Gastrocnemius medialis (tissue), 4 donors: ENCODE measurements around the gene ZSWIM7. TPM values are rescaled to one million over a fixed set of nuclear protein-coding genes. Genes with fewer than 3 reads are reported as not detected.
"Not testable (repeated sequence)": the region's sequence is repeated elsewhere in the genome, so short reads cannot be mapped to it uniquely, and the experiment has no call there.

Experiments used
- ATAC-seq, 2 donors: fragments of 150-250 bp; one replicate each; pipeline ENCODE4 v1.9.1; 2016
- DNase-seq, 2 donors: peaks; one replicate each; pipeline ENCODE4 v3.0.0-alpha.2; 2019
- H3K27ac ChIP-seq, 4 donors: fragments of 200-600 bp; sonication (generic); 1 replicate in 1 of 4; 2 replicates in 3 of 4; pipeline ENCODE4 v1.5.1; 2016 to 2018; ENCODE audit warnings: mild to moderate bottlenecking in 2 of 4, moderate library complexity in 1 of 4
- H3K27me3 ChIP-seq, 3 donors: fragments of 200-600 bp; sonication (generic) in 2 of 3; 1 replicate in 1 of 3; 2 replicates in 2 of 3; pipeline versions ENCODE4 v1.5.1 to v1.6.0; 2016 to 2019; ENCODE audit warnings: mild to moderate bottlenecking in 1 of 3, moderate library complexity in 1 of 3
- H3K36me3 ChIP-seq, 2 donors: fragments of 200-600 bp; sonication (generic) in 1 of 2; one replicate each; pipeline ENCODE4 v1.5.1; 2017 to 2018
- H3K4me1 ChIP-seq, 2 donors: fragments of 200-600 bp; sonication (generic) in 1 of 2; one replicate each; pipeline ENCODE4 v1.5.1; 2016 to 2017; ENCODE audit warnings: mild to moderate bottlenecking in 2 of 2
- H3K4me3 ChIP-seq, 4 donors: fragments of 200-600 bp; sonication (generic) in 3 of 4; 1 replicate in 1 of 4; 2 replicates in 3 of 4; pipeline ENCODE4 v1.5.1; 2016 to 2019; ENCODE audit warnings: mild to moderate bottlenecking in 2 of 4
- H3K9me3 ChIP-seq, 3 donors: fragments of 200-600 bp; sonication (generic) in 2 of 3; 1 replicate in 1 of 3; 2 replicates in 2 of 3; pipeline ENCODE4 v1.5.1; 2016 to 2019
- CTCF ChIP-seq, 5 experiments: fragments of 450-650 bp in 3 of 5; fragments of 200-600 bp in 2 of 5; sonication (generic) in 2 of 5; IDR thresholded peaks in 4 of 5; conservative IDR thresholded peaks in 1 of 5; 1 replicate in 4 of 5; 2 replicates in 1 of 5; pipeline ENCODE4 v1.5.1; 2016 to 2019; ENCODE audit warnings: antibody characterized with exemption in 5 of 5, mild to moderate bottlenecking in 3 of 5, moderate library complexity in 3 of 5
- POLR2A ChIP-seq, 2 donors: fragments of 450-650 bp; IDR thresholded peaks; one replicate each; pipeline ENCODE4 v1.6.1; 2017; ENCODE audit warnings: antibody characterized with exemption in 2 of 2, mild to moderate bottlenecking in 2 of 2, moderate library complexity in 2 of 2
- in situ Hi-C, 4 donors: fragments of 200-750 bp; cut with MboI; loops; one replicate each; pipeline versions ENCODE4 v1.15.0 to v1.8.0; 2017; ENCODE audit warnings: low sequenced_read_pairs in 4 of 4
- intact Hi-C: fragments of 100-400 bp; cut with DNase I; formaldehyde crosslinking; loops from one replicate; pipeline ENCODE4 v1.15.1; 2023; ENCODE audit warnings: low total_unique reads
- total RNA-seq, 4 donors: library from RNA; depleted of rRNA; stranded (reverse); fragments of >200 nt; gene quantifications; one replicate each; pipeline versions ENCODE4 v1.1.0 to v1.2.3, GENCODE V29; 2016

Gene ZSWIM7
- total RNA-seq, 4 donors from 2014 or later: 13.2 to 19.5 (median 19.1) TPM

- intact Hi-C loops: no loop called here
Measured at GRCh38 chr17:15943971-15944758, 55.3 kb downstream of the ZSWIM7 start.

GRCh38 chr17:15942207-15942833 lies 57.2 kb downstream of the ZSWIM7 start:
- TF ChIP-seq CTCF (IDR thresholded peaks at IDR 0.05 in 4 of 5, conservative IDR thresholded peaks at IDR 0.05 in 1 of 5) (no peak), POLR2A (IDR thresholded peaks at IDR 0.05) (no peak)
- intact Hi-C loops: no loop called here
- H3K4me1 ChIP-seq: peaks cover 0 to 14% of the 10 kb centered on the region in 2 donors
- H3K27ac ChIP-seq: no peak overlapping the region
- DNase-seq: no peak
- no peak for ATAC-seq
- peaks cover 14 to 29% (median 22%) of the 10 kb centered on the region in 3 donors for H3K27me3 ChIP-seq
- no peaks in the 10 kb centered on the region for H3K36me3 ChIP-seq
- in situ Hi-C loops: no loop called here
- H3K9me3 ChIP-seq: no peaks in the 10 kb centered on the region
- no peak overlapping the region for H3K4me3 ChIP-seq

More at GRCh38 chr17:15943971-15944758, 55.3 kb downstream of the ZSWIM7 start:
- DNase-seq (no peak), ATAC-seq (no peak)
- peak overlapping the region; percentile 52 to 66 (median 60) for H3K4me3 ChIP-seq
- no peaks in the 10 kb centered on the region for H3K9me3 ChIP-seq
- in situ Hi-C loops: no loop called here
- peaks cover 14 to 29% (median 22%) of the 10 kb centered on the region in 3 donors for H3K27me3 ChIP-seq
- no peaks in the 10 kb centered on the region for H3K36me3 ChIP-seq
- TF ChIP-seq POLR2A (IDR thresholded peaks at IDR 0.05) (no peak), CTCF (IDR thresholded peaks at IDR 0.05 in 4 of 5, conservative IDR thresholded peaks at IDR 0.05 in 1 of 5) (no peak)
- H3K4me1 ChIP-seq: peaks cover 0 to 14% of the 10 kb centered on the region in 2 donors
- no peak overlapping the region for H3K27ac ChIP-seq

DNA sequence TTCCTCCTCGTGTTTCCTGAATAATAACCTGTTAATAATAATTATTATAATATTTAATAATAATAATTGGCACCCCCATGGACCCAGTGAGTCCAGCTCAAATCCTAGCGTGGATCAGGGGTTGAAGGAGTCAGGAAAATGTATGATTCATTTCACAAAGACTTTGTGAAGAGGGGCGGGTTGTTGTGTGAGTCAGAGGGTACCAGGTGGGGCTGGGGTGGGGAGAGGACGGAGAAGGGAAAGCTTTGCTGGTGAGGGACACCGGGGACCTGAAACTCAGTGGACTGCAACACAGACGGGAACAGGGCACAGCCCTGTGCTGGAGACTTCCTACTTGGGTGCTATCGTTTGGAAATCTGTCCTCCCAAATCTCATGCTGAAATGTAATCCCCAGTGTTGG lies 57.7 kb downstream of the ZSWIM7 start:
- peaks cover 14 to 29% (median 22%) of the 10 kb centered on the region in 3 donors for H3K27me3 ChIP-seq
- no peak for DNase-seq
- TF ChIP-seq CTCF (IDR thresholded peaks at IDR 0.05 in 4 of 5, conservative IDR thresholded peaks at IDR 0.05 in 1 of 5) (no peak), POLR2A (IDR thresholded peaks at IDR 0.05) (no peak)
- intact Hi-C loops (no loop called here), in situ Hi-C loops (no loop called here)
- no peak overlapping the region for H3K27ac ChIP-seq
- peaks cover 0 to 14% of the 10 kb centered on the region in 2 donors for H3K4me1 ChIP-seq
- ATAC-seq: no peak
- H3K4me3 ChIP-seq: no peak overlapping the region
- no peaks in the 10 kb centered on the region for H3K9me3 ChIP-seq
- H3K36me3 ChIP-seq: no peaks in the 10 kb centered on the region

DNA sequence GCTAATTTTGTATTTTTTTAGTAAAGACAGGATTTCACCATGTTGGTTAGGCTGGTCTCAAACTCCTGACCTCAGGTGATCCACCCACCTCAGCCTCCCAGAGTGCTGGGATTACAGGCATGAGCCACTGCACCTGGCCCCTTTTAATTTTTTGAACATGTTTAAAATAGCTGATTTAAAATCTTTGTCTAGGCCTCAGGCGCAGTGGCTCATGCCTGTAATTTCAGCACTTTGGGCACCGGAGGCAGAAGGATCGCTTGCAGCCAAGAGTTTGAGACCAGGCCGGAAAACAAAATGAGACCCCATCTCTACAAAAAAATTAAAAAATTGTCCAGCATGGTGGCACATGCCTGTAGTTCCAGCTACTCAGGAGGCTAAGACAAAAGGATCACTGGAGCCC lies 63.0 kb downstream of the ZSWIM7 start:
- intact Hi-C loops, H3K27me3 ChIP-seq, H3K4me1 ChIP-seq, ATAC-seq, H3K27ac ChIP-seq, H3K36me3 ChIP-seq, in situ Hi-C loops, DNase-seq, H3K4me3 ChIP-seq, H3K9me3 ChIP-seq: not testable (repeated sequence)

DNA sequence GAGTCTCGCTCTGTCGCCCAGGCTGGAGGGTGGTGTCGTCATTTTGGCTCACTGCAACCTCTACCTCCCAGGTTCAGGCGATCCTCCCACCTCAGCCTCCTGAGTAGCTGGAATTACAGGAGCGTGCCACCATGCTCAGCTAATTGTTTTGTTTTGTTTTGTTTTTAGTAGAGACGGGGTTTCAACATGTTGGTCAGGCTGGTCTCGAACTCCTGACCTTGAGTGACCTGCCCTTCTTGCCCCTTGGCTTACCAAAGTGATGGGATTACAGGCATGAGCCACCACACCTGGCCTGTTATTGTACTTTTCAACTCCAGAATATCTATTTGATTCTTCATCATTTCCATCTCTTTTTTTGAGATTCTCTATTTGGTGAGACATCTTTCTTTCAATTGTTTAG lies 63.6 kb downstream of the ZSWIM7 start:
- DNase-seq: no peak
- no peak for ATAC-seq
- intact Hi-C loops: no loop called here
- Histone ChIP-seq H3K27ac (no peak overlapping the region), H3K4me1 (no peaks in the 10 kb centered on the region), H3K9me3 (no peaks in the 10 kb centered on the region), H3K4me3 (no peak overlapping the region), H3K27me3 (no peaks in the 10 kb centered on the region), H3K36me3 (no peaks in the 10 kb centered on the region)
- in situ Hi-C loops: no loop called here
- TF ChIP-seq POLR2A (IDR thresholded peaks at IDR 0.05) (no peak), CTCF (IDR thresholded peaks at IDR 0.05 in 4 of 5, conservative IDR thresholded peaks at IDR 0.05 in 1 of 5) (no peak)
